ENCODE data around the gene NUDT7. TPM values are rescaled to one million over a fixed set of nuclear protein-coding genes. Genes with fewer than 3 reads are reported as not detected.

Gene NUDT7
- total RNA-seq, 1 experiment from 2014 or later = 7.5 TPM

- TF ChIP-seq NFYB (CRISPR knock-in tag; conservative IDR thresholded peaks at IDR 0.05; ENCODE audit: low read depth) = no peak
- no peak for TF ChIP-seq GABPB1 (CRISPR knock-in tag; IDR thresholded peaks at IDR 0.05)
- no peak for TF ChIP-seq ATF6 (CRISPR knock-in tag; IDR thresholded peaks at IDR 0.05)
- TF ChIP-seq JAZF1 (CRISPR knock-in tag; IDR thresholded peaks at IDR 0.05) = no peak
- TF ChIP-seq PREB (CRISPR knock-in tag; IDR thresholded peaks at IDR 0.05; ENCODE audit: borderline replicate concordance) = no peak
- TF ChIP-seq FOXK1 (CRISPR knock-in tag; IDR thresholded peaks at IDR 0.05) = no peak
These were observed 60.4 kb downstream of the NUDT7 start (continued) for GRCh38 chr16:77782694-77783093.

- POLR2A ChIA-PET = no interaction called here
- H3K4me1 Mint-ChIP-seq = peaks cover 10% of the 10 kb centered on the region
- no peak for DNase-seq (ENCODE audit: low spot score)
- H3K27ac Mint-ChIP-seq = no peak overlapping the region
- peaks cover 37% of the 10 kb centered on the region for H3K27me3 Mint-ChIP-seq (ENCODE audit: low read depth)
- no peak overlapping the region for H3K4me3 Mint-ChIP-seq
- H3K9me3 Mint-ChIP-seq = peaks cover 12% of the 10 kb centered on the region
- CTCF ChIA-PET = interaction anchor here (0.6 to 1.2 kb wide), 7 partner anchors 38 to 733 kb away, joined by 3 to 5 read pairs (median 3); no protein-coding TSS in a partner anchor
- no peak for ATAC-seq
- peaks cover 4% of the 10 kb centered on the region for H3K36me3 Mint-ChIP-seq
- TF ChIP-seq E2F4 (CRISPR knock-in tag; IDR thresholded peaks at IDR 0.05; ENCODE audit: borderline replicate concordance, low read depth) = no peak
- no peak for TF ChIP-seq PRRX2 (CRISPR knock-in tag; IDR thresholded peaks at IDR 0.05)
- TF ChIP-seq ZBTB21 (CRISPR knock-in tag; IDR thresholded peaks at IDR 0.05; ENCODE audit: borderline replicate concordance) = no peak
- no peak for TF ChIP-seq E2F5 (CRISPR knock-in tag; IDR thresholded peaks at IDR 0.05)
- no peak for TF ChIP-seq ZBTB43 (CRISPR knock-in tag; IDR thresholded peaks at IDR 0.05)
- TF ChIP-seq SOX15 (CRISPR knock-in tag; IDR thresholded peaks at IDR 0.05) = no peak
- TF ChIP-seq ZMAT4 (CRISPR knock-in tag; IDR thresholded peaks at IDR 0.05) = no peak
- TF ChIP-seq ZNF671 (CRISPR knock-in tag; IDR thresholded peaks at IDR 0.05) = no peak
- no peak for TF ChIP-seq AR (CRISPR knock-in tag; IDR thresholded peaks at IDR 0.05)
- no peak for TF ChIP-seq GRHL2 (CRISPR knock-in tag; IDR thresholded peaks at IDR 0.05; ENCODE audit: insufficient replicate concordance, severe bottlenecking)
- TF ChIP-seq CREB1 (CRISPR knock-in tag; IDR thresholded peaks at IDR 0.05) = no peak
- no peak for TF ChIP-seq IRF1 (CRISPR knock-in tag; IDR thresholded peaks at IDR 0.05)
- no peak for TF ChIP-seq ERG (CRISPR knock-in tag; IDR thresholded peaks at IDR 0.05)
These were observed 62.4 kb downstream of the NUDT7 start for GRCh38 chr16:77784441-77785372.
